ENCODE results near the gene MYO1D. TPM values are rescaled to one million over a fixed set of nuclear protein-coding genes. Genes with fewer than 3 reads are reported as not detected.

Gene MYO1D
- total RNA-seq, 1 experiment from 2014 or later, result 57.2 TPM

DNA sequence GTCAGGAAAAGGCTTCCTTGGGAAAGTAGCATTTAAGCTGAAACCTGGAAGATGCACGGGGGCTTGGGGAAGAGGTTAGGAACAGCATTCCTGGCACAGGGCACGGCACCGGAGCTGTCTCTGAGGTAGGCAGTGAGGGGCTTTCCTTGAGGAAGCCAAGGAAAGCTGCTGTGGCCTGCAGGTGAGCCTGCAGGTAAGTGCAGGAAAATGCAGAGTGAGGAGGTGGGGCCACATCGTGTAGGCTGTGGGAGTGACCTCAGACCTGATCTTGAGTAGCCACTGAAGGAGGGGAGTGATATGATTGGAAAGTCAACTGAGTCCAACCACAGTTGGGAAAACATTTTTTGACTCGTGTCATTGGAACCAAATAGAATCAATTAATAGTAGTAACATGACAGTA lies 310.6 kb downstream of the MYO1D start:
- no peak overlapping the region for H3K4me3 Mint-ChIP-seq (ENCODE audit: low read depth, unreplicated experiment)
- BruUV-seq (replicated peaks), result no TSS peak
- DNase-seq, result no peak
- CTCF ChIA-PET, result no interaction called here
- H3K4me1 Mint-ChIP-seq (ENCODE audit: low read depth, unreplicated experiment), result no peaks in the 10 kb centered on the region
- H3K27me3 Mint-ChIP-seq (ENCODE audit: unreplicated experiment), result no peaks in the 10 kb centered on the region
- intact Hi-C loops (cut with micrococcal nuclease; ENCODE audit: unreplicated experiment), result no loop called here
- no peaks in the 10 kb centered on the region for H3K36me3 Mint-ChIP-seq (ENCODE audit: insufficient read depth, unreplicated experiment)
- TF ChIP-seq, protein P1, sequence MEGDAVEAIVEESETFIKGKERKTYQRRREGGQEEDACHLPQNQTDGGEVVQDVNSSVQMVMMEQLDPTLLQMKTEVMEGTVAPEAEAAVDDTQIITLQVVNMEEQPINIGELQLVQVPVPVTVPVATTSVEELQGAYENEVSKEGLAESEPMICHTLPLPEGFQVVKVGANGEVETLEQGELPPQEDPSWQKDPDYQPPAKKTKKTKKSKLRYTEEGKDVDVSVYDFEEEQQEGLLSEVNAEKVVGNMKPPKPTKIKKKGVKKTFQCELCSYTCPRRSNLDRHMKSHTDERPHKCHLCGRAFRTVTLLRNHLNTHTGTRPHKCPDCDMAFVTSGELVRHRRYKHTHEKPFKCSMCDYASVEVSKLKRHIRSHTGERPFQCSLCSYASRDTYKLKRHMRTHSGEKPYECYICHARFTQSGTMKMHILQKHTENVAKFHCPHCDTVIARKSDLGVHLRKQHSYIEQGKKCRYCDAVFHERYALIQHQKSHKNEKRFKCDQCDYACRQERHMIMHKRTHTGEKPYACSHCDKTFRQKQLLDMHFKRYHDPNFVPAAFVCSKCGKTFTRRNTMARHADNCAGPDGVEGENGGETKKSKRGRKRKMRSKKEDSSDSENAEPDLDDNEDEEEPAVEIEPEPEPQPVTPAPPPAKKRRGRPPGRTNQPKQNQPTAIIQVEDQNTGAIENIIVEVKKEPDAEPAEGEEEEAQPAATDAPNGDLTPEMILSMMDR (IDR thresholded peaks at IDR 0.05; ENCODE audit: unreplicated experiment), result no peak
- no peaks in the 10 kb centered on the region for H3K9me3 Mint-ChIP-seq (ENCODE audit: low read depth, unreplicated experiment)
- no peak overlapping the region for H3K27ac Mint-ChIP-seq (ENCODE audit: unreplicated experiment)

GRCh38 chr17:32565401-32565800 lies 311.5 kb downstream of the MYO1D start:
- CTCF ChIA-PET, result interaction anchor here (0.5 kb wide), 1 partner anchor 9 kb away, joined by 4 read pairs; no protein-coding TSS in a partner anchor
- DNase-seq, result no peak
- H3K36me3 Mint-ChIP-seq (ENCODE audit: insufficient read depth, unreplicated experiment), result no peaks in the 10 kb centered on the region
- TF ChIP-seq, protein P1 (IDR thresholded peaks at IDR 0.05; ENCODE audit: unreplicated experiment), result no peak
- intact Hi-C loops (cut with micrococcal nuclease; ENCODE audit: unreplicated experiment), result no loop called here
- no TSS peak for BruUV-seq (replicated peaks)
- H3K27ac Mint-ChIP-seq (ENCODE audit: unreplicated experiment), result no peak overlapping the region
- no peaks in the 10 kb centered on the region for H3K4me1 Mint-ChIP-seq (ENCODE audit: low read depth, unreplicated experiment)
- H3K9me3 Mint-ChIP-seq (ENCODE audit: low read depth, unreplicated experiment), result no peaks in the 10 kb centered on the region
- H3K27me3 Mint-ChIP-seq (ENCODE audit: unreplicated experiment), result no peaks in the 10 kb centered on the region
- H3K4me3 Mint-ChIP-seq (ENCODE audit: low read depth, unreplicated experiment), result no peak overlapping the region

DNA sequence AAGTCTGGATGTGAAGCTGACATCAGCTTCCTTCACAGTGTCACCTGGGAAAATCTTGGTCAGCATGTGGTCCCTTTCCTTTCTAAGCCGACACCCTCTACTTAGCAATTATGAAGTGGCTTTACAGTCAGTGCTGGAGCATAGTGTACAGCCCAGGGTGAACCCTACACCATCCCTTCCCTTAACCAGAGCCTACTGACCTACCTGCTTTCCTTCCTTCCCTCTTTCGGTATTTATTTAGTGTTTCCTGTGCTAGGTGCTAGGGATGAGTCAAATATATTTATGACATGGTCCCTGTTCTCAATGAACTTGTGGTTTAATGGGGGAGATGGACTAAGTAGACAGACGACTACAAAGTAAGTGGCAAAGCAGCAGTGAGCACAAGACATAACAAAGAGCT lies 312.6 kb downstream of the MYO1D start:
- no TSS peak for BruUV-seq (replicated peaks)
- no peaks in the 10 kb centered on the region for H3K27me3 Mint-ChIP-seq (ENCODE audit: unreplicated experiment)
- no peak overlapping the region for H3K27ac Mint-ChIP-seq (ENCODE audit: unreplicated experiment)
- H3K4me3 Mint-ChIP-seq (ENCODE audit: low read depth, unreplicated experiment), result no peak overlapping the region
- H3K9me3 Mint-ChIP-seq (ENCODE audit: low read depth, unreplicated experiment), result no peaks in the 10 kb centered on the region
- no peaks in the 10 kb centered on the region for H3K4me1 Mint-ChIP-seq (ENCODE audit: low read depth, unreplicated experiment)
- TF ChIP-seq, protein P1 (IDR thresholded peaks at IDR 0.05; ENCODE audit: unreplicated experiment), result no peak
- H3K36me3 Mint-ChIP-seq (ENCODE audit: insufficient read depth, unreplicated experiment), result no peaks in the 10 kb centered on the region
- intact Hi-C loops (cut with micrococcal nuclease; ENCODE audit: unreplicated experiment), result no loop called here
- DNase-seq, result no peak
- CTCF ChIA-PET, result no interaction called here

- intact Hi-C loops (cut with micrococcal nuclease; ENCODE audit: unreplicated experiment), result no loop called here
- Mint-ChIP-seq H3K36me3 (ENCODE audit: insufficient read depth, unreplicated experiment) (no peaks in the 10 kb centered on the region), H3K4me3 (ENCODE audit: low read depth, unreplicated experiment) (no peak overlapping the region), H3K27me3 (ENCODE audit: unreplicated experiment) (no peaks in the 10 kb centered on the region), H3K4me1 (ENCODE audit: low read depth, unreplicated experiment) (no peaks in the 10 kb centered on the region), H3K9me3 (ENCODE audit: low read depth, unreplicated experiment) (no peaks in the 10 kb centered on the region), H3K27ac (ENCODE audit: unreplicated experiment) (no peak overlapping the region)
- CTCF ChIA-PET, result no interaction called here
- TF ChIP-seq, protein P1 (IDR thresholded peaks at IDR 0.05; ENCODE audit: unreplicated experiment), result no peak
- BruUV-seq (replicated peaks), result no TSS peak
- no peak for DNase-seq
These were observed 313.3 kb downstream of the MYO1D start for GRCh38 chr17:32563583-32563982.
